PC-3 (cell line): ENCODE results near the gene GCKR. TPM values are rescaled to one million over a fixed set of nuclear protein-coding genes. Genes with fewer than 3 reads are reported as not detected.
A peak's percentile ranks its signal among the peaks of the same experiment; 100 is the strongest.

ENCODE experiments used
- ATAC-seq: fragments of 200-7000 bp; cut with Tn5 transposase; 2 replicates; pipeline ENCODE4 v1.9.1; 2020; ENCODE audit warnings: mild to moderate bottlenecking, moderate library complexity
- BruUV-seq: library from RNA; stranded (reverse); fragments of 400-500 nt; replicated peaks from 2 replicates; lab custom pipeline; 2021; lab: Mats Ljungman, UMichigan
- CTCF ChIA-PET: fragments of 300-600 bp; sonication (Branson Sonifier 250); formaldehyde crosslinking; loops from one replicate; lab custom pipeline; 2022; ENCODE audit warnings: antibody characterized with exemption; lab: Charles Lee
- POLR2A ChIA-PET: fragments of 300-600 bp; sonication (Branson Sonifier 250); formaldehyde crosslinking; loops from one replicate; lab custom pipeline; 2022; ENCODE audit warnings: antibody characterized with exemption; ENCODE audit not compliant: unreplicated experiment; lab: Charles Lee
- DNase-seq: peaks from one replicate; pipeline ENCODE4 v3.0.0-alpha.2; 2015
- H2AFZ ChIP-seq: fragments of 300-600 bp; sonication (generic); 2 replicates; pipeline ENCODE4 v1.6.0; 2016; ENCODE audit warnings: antibody characterized with exemption, low read length
- H3F3A ChIP-seq: fragments of 300-600 bp; sonication (generic); one replicate; pipeline ENCODE4 v1.6.0; 2017; ENCODE audit warnings: antibody characterized with exemption, low read length, control low read depth, mild to moderate bottlenecking; ENCODE audit not compliant: unreplicated experiment
- H3K27ac ChIP-seq: fragments of 300-600 bp; sonication (generic); 2 replicates; pipeline ENCODE4 v1.5.1; 2016; ENCODE audit warnings: mild to moderate bottlenecking, low read length
- H3K27me3 ChIP-seq: fragments of 300-600 bp; sonication (generic); 2 replicates; pipeline ENCODE4 v1.6.1; 2016; ENCODE audit warnings: low read length, mixed read lengths
- H3K36me3 ChIP-seq: fragments of 300-600 bp; sonication (generic); 2 replicates; pipeline ENCODE4 v1.6.1; 2016; ENCODE audit warnings: low read depth, mixed run types, low read length, mixed read lengths
- H3K4me1 ChIP-seq: fragments of 300-600 bp; sonication (generic); 2 replicates; pipeline ENCODE4 v1.5.1; 2016; ENCODE audit warnings: low read length; ENCODE audit not compliant: insufficient read depth
- H3K4me2 ChIP-seq: fragments of 300-600 bp; sonication (generic); 2 replicates; pipeline ENCODE4 v1.6.0; 2016; ENCODE audit warnings: low read length
- H3K4me3 ChIP-seq: fragments of 300-600 bp; sonication (generic); 2 replicates; pipeline ENCODE4 v1.5.1; 2016; ENCODE audit warnings: mild to moderate bottlenecking, low read length, mixed read lengths
- H3K79me2 ChIP-seq: fragments of 300-600 bp; sonication (generic); 2 replicates; pipeline ENCODE4 v1.6.1; 2017; ENCODE audit warnings: low read length, mixed read lengths
- H3K9ac ChIP-seq: fragments of 300-600 bp; sonication (generic); 2 replicates; pipeline ENCODE4 v1.6.0; 2016; ENCODE audit warnings: mild to moderate bottlenecking, low read length
- H3K9me2 ChIP-seq: fragments of 300-600 bp; sonication (generic); replicated peaks from 2 replicates; pipeline ENCODE4 v1.6.1; 2016; ENCODE audit warnings: mixed run types, low read length, mixed read lengths
- H3K9me3 ChIP-seq: fragments of 300-600 bp; sonication (generic); 2 replicates; pipeline ENCODE4 v1.6.1; 2016; ENCODE audit warnings: low read length, mixed read lengths
- H4K20me1 ChIP-seq: fragments of 300-600 bp; sonication (generic); 2 replicates; pipeline ENCODE4 v1.6.1; 2016; ENCODE audit warnings: low read length, mixed read lengths
- CTCF ChIP-seq: fragments of 300-600 bp; sonication (generic); conservative IDR thresholded peaks from 2 replicates; pipeline ENCODE4 v1.5.1; 2017; ENCODE audit warnings: antibody characterized with exemption, low read depth, mild to moderate bottlenecking, low read length
- EZH2 ChIP-seq: fragments of 300-600 bp; sonication (generic); IDR thresholded peaks from one replicate; pipeline ENCODE4 v1.6.1; 2017; ENCODE audit warnings: antibody characterized with exemption, mild to moderate bottlenecking, low read length; ENCODE audit not compliant: unreplicated experiment
- EZH2phosphoT487 ChIP-seq: fragments of 300-600 bp; sonication (generic); IDR thresholded peaks from 2 replicates; pipeline ENCODE4 v1.6.1; 2018; ENCODE audit warnings: mild to moderate bottlenecking, antibody characterized with exemption, low read length, borderline replicate concordance
- intact Hi-C: fragments of 100-400 bp; cut with micrococcal nuclease; formaldehyde crosslinking; loops from 2 replicates; pipeline ENCODE4 v1.9.0; 2023
- total RNA-seq: library from RNA; depleted of rRNA; stranded (reverse); fragments of >200 nt; gene quantifications from 2 replicates; pipeline ENCODE4 v1.2.3, GENCODE V29; 2014

Gene GCKR
- total RNA-seq, 1 experiment from 2014 or later, result not detected

- Histone ChIP-seq H3K27me3 (no peaks in the 10 kb centered on the region), H3K4me2 (no peak overlapping the region), H3K27ac (no peak overlapping the region), H3K36me3 (no peaks in the 10 kb centered on the region), H3K9me3 (no peaks in the 10 kb centered on the region), H3K4me3 (no peak overlapping the region), H3K9me2 (no peaks in the 10 kb centered on the region), H3F3A (no peaks in the 10 kb centered on the region), H3K9ac (no peak overlapping the region), H3K79me2 (no peaks in the 10 kb centered on the region), H4K20me1 (no peaks in the 10 kb centered on the region), H3K4me1 (0 out of 2 replicates have a peak, but pooled peaks cover 3% of the 10 kb centered on the region), H2AFZ (no peak overlapping the region)
- no TSS peak for BruUV-seq
- ATAC-seq, result no peak
- ChIA-PET CTCF (no interaction called here), POLR2A (no interaction called here)
- intact Hi-C loops, result no loop called here
- no peak for TF ChIP-seq CTCF
- TF ChIP-seq EZH2phosphoT487, result no peak
- no peak for TF ChIP-seq EZH2
- DNase-seq, result no peak
Measured at GRCh38 chr2:27498975-27499374, 2.3 kb downstream of the GCKR start.

- H3K27ac ChIP-seq, result no peak overlapping the region
- no peak overlapping the region for H3K4me2 ChIP-seq
- no peak overlapping the region for H3K4me3 ChIP-seq
- TF ChIP-seq EZH2 (no peak), CTCF (no peak), EZH2phosphoT487 (no peak)
- H3K9me2 ChIP-seq, result no peaks in the 10 kb centered on the region
- POLR2A ChIA-PET, result no interaction called here
- no peaks in the 10 kb centered on the region for H3K9me3 ChIP-seq
- H3K9ac ChIP-seq, result no peak overlapping the region
- no peaks in the 10 kb centered on the region for H4K20me1 ChIP-seq
- DNase-seq (peak; percentile 68), ATAC-seq (no peak)
- CTCF ChIA-PET, result no interaction called here
- no peaks in the 10 kb centered on the region for H3K27me3 ChIP-seq
- H3K79me2 ChIP-seq, result no peaks in the 10 kb centered on the region
- no peaks in the 10 kb centered on the region for H3F3A ChIP-seq
- intact Hi-C loops, result no loop called here
- no peak overlapping the region for H2AFZ ChIP-seq
- BruUV-seq, result no TSS peak
- H3K4me1 ChIP-seq, result no peaks in the 10 kb centered on the region
- no peaks in the 10 kb centered on the region for H3K36me3 ChIP-seq
Measured at GRCh38 chr2:27501042-27501441, 4.4 kb downstream of the GCKR start.

- BruUV-seq, result no TSS peak
- ATAC-seq, result no peak
- no peaks in the 10 kb centered on the region for H3K36me3 ChIP-seq
Measured at GRCh38 chr2:27502142-27502541, 5.5 kb downstream of the GCKR start.

More at GRCh38 chr2:27502142-27502541, 5.5 kb downstream of the GCKR start:
- intact Hi-C loops, result no loop called here
- no peak overlapping the region for H3K9ac ChIP-seq
- no peak overlapping the region for H2AFZ ChIP-seq
- no peak for DNase-seq
- CTCF ChIA-PET, result no interaction called here
- no peaks in the 10 kb centered on the region for H3K9me2 ChIP-seq
- H3K4me3 ChIP-seq, result no peak overlapping the region
- H3K4me1 ChIP-seq, result no peaks in the 10 kb centered on the region
- TF ChIP-seq EZH2 (no peak), EZH2phosphoT487 (no peak), CTCF (no peak)
- no peaks in the 10 kb centered on the region for H3K79me2 ChIP-seq
- no peak overlapping the region for H3K27ac ChIP-seq
- no peaks in the 10 kb centered on the region for H3K9me3 ChIP-seq
- H3K4me2 ChIP-seq, result no peak overlapping the region
- H3F3A ChIP-seq, result no peaks in the 10 kb centered on the region
- POLR2A ChIA-PET, result no interaction called here
- H4K20me1 ChIP-seq, result no peaks in the 10 kb centered on the region
- H3K27me3 ChIP-seq, result no peaks in the 10 kb centered on the region
